Activated CD4-positive, alpha-beta T cell treated with anti-CD3 and anti-CD28 coated beads for 1 hour (primary cell): ENCODE results near the gene BMF.
"Not testable (repeated sequence)": the region's sequence is repeated elsewhere in the genome, so short reads cannot be mapped to it uniquely, and the experiment has no call there.

ENCODE experiments used
- DNase-seq: peaks from one replicate; pipeline ENCODE4 v3.0.0-alpha.2; 2020

The BMF gene

GRCh38 chr15:40125950-40126349 is 17.3 kb upstream of the BMF start:
- DNase-seq: no peak

DNA sequence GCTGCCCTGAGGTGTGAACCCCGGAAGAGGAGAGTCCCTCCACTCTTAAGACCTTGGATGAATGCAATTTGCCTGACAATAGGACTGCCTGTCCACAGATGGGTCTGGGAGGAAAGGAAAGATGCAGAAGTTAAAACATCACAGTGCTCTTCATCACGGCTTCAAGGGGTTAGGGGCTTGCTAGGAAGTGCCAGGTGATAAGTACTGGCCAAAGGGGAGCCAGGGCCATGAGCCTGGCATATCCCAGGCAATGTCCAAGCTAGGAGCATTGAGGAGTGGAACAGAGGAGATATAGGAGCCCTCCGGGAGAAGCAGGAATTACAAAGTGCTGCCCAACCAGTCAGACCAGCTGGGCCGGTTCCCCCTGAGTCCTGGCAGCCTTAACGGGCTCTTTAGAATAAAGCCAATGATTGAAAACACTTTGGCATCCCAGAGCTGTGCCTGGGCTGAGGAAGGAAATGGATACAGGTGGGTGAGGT is 16.2 kb upstream of the BMF start:
- DNase-seq: not testable (repeated sequence)

DNA sequence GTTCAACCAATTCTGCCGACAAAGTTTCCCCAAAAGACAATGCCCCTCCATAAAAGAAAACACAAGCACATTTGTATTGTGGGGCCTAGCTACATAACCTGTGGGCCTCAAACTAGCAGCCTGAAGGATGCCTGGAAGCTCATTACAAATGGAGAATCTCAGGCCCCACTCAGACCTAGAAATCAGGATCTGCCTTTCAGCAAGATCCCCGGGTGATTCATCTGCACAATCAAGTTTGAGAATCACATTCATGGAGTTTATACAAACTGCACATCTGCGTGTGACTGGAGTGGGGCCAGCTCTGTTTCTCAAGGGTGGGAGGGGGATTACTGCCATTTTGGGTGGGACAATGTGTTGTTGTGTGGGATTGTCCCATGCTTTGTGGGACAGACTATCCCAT is 15.7 kb upstream of the BMF start:
- not testable (repeated sequence) for DNase-seq

DNA sequence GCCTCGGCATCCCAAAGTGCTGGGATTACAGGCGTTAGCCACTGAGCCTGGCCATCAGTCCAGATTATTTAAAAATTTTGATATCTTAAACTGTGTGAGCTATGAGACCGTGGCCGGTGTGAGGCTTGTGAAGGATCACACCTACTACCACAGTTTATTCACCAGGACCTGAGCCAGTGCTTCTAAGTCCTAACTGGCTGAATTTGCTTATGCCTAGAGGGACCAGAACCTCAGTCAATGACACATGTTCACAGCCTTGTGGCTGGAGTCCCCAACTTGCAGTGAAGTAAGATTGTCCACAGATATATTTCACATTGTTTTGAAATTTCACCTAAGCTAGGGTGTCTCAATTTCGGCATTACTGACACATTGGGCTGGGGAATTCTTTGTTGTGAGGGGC is 15.2 kb upstream of the BMF start:
- DNase-seq: not testable (repeated sequence)

DNA sequence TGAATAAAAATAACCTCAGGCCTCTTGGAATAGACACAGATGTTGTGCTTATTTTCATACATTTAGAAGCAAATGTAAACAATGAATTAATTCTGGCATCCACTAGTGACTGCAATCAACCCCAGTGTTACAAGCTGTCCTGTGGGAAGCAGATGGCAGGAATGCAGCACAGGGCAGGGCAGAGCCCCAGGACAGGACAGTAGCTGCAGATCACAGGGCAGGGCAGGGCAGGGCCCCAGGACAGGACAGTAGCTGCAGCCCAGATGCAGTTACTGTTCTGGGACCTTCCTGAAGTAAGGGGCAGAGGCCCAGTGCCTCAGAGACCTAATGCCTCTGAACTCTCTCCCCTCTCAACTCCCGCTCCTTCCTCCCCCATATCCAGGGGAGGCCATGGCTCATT is 14.3 kb upstream of the BMF start:
- not testable (repeated sequence) for DNase-seq

GRCh38 chr15:40121911-40122638 is 13.4 kb upstream of the BMF start:
- no peak for DNase-seq

GRCh38 chr15:40118473-40118872 is 9.8 kb upstream of the BMF start:
- no peak for DNase-seq

DNA sequence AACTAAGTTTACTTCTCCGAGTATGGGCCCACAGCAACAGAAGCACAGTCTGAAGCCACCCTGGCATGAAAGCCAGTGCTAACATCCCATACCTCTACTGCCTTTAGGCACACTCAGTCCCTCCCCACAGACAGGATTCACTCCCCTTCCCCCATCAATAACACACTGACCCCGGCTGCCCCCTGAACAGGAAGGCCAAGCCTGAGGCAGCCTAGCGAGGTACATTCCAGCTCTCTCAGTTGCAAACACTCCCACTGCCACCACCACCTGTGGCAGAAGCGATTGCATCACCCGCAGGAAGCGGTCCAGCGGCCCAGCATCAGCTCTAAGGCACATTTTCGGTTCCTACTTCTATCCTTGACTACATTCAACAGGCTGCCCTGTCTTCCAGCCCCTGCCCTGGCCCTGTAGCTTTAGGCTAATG is 7.0 kb upstream of the BMF start:
- no peak for DNase-seq

DNA sequence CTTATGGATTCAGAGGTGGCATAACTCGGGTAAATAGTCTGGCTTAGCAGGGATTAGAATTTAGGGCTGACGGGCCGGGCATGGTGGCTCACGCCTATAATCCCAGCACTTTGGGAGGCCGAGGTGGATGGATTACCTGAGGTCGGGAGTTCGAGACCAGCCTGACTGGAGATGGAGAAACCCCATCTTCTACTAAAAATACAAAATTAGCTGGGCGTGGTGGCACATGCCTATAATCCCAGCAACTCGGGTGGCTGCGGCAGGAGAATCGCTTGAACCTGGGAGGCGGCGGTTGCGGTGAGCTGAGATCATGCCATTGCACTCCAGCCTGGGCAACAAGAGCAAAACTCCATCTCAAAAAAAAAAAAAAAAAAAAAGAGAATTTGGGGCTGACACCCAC is 6.4 kb upstream of the BMF start:
- not testable (repeated sequence) for DNase-seq

GRCh38 chr15:40114218-40114617 is 5.5 kb upstream of the BMF start:
- DNase-seq: no peak

DNA sequence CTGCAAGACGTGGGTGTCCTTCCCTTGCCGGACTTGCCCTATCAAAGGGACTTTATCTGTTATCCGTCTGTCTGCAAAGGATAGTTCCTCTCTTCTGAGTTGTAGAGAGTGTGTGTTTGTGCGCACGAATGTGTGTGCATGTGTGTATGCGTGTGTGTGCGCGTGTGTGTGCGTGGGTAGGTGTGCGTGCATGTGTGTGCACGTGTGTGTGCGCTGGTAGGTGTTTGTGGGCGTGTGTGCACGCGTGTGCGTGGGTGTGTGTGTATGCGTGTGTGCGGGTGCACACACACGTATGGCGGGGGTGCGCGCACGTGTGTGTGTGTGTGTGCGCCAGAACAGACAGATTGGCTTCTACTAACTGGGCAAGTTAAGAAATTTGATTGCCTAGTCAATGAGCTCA is 4.1 kb upstream of the BMF start:
- no peak for DNase-seq

DNA sequence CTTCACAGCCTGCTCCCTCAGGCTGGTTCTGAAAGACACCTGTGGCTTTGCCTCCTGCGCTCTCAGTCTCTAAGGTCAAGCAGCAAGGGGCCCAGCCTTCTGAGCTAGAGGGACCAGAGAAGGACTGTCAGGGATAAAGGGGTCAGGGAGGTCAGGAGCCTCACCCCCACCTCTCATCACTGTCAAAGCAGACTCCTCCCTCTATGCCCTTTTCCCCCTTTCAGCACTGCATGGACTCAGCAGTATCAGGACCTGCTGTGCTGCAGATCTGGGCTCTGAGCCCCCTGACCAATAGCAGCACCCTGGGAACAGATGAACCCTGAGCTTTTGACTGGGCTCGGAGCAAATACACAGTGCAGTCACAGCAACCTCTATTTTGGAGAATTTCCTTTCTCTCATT is 3.2 kb upstream of the BMF start:
- no peak for DNase-seq

DNA sequence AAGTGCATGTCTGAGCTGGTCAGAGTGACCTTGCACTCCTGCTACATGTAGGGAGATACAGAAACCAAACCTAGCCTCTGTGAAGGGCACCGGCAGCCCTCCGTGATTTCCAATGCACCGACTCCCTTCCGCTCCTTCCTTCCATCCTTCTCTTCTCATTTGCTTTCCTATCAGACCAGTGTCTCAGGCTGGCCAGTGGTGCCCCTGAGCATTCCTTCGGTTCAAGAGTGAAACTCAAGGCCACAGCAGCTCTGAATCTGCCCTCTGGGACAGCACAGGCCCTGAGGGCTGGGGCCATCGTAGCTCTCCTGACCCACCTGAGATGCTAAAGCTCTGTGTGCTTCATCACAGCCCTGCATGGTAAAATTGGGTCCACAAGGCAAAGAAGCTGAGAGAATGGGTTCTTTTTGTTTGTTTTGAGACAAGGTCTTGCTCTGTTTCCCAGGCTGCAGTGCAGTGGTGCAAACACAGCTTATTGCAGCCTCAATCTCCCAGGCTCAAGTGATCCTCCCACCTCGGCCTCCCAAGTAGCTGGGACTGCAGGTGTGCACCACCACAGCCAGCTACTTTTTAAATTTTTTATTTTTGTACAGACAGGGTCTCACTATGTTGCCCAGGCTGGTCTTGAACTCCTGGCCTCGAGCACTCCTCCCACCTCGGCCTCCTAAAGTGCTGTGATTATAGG is 2.3 kb upstream of the BMF start:
- DNase-seq: no peak

- DNase-seq: no peak
Observed at GRCh38 chr15:40108061-40108854, 421 bp downstream of the BMF start.

GRCh38 chr15:40106203-40107161 is 2.2 kb downstream of the BMF start:
- DNase-seq: no peak

DNA sequence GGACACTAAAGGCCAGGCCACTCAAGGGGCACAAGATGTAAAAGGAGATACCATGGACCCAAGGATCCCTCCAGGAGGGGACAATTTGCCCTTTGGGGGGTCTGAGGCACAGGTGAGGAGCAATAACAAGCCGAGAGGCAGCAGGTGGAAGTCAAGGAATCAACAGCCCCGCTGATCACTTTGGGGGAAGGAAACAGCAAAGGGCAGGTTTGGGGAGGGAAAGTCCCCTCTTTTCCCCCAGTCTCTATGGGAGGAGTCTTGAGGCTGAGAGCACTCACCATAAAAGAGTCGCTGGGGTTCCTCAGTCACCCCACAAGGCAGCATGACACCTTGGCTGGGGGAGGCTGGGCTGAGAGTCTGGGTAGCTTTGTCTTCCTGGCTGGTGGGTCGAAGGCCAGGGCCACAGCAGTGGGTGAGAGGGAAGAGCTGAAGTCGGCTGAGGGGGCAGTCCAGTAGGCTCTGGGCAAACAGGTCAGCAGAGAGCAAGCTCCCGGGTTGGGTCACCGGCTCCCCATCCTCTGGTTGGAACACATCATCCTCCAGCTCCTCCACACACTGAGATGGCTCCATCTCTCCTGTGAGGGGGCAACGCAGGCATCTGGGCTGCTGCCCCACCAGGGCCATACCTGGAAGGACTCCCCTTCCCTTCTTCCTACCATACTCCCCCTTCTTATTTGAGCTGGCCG is 3.0 kb downstream of the BMF start:
- DNase-seq: no peak

DNA sequence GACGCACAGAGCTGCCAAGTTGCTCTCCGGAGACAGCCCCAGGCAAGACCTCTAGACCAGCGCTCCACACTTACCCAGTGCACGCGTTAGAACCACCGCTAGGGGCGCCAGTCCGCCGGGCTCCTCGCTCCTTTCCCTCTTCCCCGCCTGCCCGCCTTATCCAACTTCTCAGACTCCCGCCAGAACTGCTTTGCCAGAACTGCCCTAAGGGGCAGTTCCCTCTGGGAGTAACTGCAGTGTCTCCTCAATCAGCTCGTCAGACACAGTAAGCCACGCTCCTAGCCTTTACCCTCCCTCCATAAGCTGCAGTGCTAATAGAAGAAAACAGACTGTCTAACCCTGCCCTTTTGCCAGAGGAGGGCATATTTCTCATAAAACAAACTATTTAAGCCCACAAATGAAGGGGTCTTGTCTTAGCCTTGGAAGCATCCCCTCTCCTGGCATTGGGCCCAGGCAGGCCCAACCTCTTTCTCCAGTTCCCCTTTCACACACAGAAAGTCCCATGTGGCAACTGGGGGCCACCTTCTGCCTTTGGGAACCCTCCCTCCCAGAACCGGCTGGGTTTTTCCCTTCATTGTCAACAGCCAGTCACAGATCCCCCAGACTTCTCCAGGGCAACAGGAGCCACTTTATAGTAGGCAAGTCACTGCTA is 3.7 kb downstream of the BMF start:
- DNase-seq: peak; percentile 64

GRCh38 chr15:40104296-40104864 is 4.3 kb downstream of the BMF start:
- DNase-seq: no peak

DNA sequence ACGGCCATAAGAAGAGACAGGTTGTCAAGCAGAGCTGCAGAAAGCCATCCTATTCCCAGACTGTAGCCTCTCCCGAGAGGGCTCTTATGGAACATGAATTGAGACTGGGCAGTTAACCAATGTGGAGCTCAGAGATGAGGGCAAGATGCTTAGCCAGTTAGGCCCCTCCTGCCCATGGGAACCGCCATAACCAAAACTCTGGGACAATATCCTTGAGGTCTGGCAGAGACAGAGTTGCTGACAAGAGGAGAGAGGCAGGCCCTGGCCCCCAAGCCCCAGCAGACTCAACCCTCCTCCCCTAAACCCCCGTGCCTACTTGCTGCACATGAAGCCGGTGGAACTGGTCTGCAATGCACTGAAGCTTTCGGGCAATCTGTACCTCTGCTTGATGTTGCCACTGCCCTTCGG is 4.8 kb downstream of the BMF start:
- DNase-seq: no peak

DNA sequence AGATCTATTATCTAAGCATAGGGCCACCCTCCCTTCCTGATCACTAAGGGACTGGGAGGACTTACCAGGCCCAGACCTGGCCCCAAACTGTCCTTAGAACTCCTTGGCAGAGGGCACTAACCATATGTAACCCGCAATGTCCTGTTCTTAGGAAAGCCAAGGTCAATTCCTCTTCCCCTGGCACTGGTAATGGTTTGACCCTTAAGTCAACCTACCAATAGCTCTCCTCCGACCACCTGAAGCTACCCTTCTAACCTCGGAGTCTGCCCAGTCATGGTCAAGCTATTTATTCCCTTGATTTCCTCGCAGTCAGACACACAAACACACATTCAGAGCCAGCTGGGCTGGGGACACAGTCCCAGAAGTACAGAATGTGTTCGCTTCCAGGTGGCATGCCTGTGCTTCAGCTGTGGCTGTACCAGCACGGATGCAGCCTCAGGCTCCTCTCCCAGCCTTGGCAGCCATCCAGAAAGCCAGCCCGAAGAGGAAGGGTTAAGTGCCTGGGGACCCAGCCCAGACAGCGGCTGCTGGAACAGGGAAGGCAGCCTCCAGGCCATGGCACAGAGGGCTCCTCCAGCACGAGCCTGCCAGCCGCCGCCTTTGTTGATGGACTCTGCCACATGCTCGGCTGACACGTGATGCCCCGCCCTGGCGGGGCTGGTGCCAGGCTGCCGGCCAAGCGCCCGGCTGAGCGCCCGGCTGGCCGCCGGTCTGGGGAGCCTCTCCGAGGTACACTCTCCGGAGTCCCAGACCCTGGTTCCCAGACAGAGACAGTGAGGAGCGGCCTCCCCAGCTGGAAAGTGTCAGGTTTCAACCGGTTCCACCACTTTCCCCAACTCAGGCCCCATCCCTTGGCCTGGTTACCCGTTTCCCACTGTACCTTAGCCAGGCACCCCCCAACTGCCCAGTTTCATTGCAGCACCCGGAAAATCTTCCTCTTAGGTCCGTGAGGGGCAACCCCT is 5.5 kb downstream of the BMF start:
- no peak for DNase-seq
